Kidney capillary endothelial cell (primary cell): ENCODE measurements around the gene PCDHA1.
"Not testable (repeated sequence)": the region's sequence is repeated elsewhere in the genome, so short reads cannot be mapped to it uniquely, and the experiment has no call there.

ENCODE experiments used
- DNase-seq: peaks from one replicate; pipeline ENCODE4 v3.0.0-alpha.2; 2018; ENCODE audit warnings: low spot score

Gene PCDHA1

DNA sequence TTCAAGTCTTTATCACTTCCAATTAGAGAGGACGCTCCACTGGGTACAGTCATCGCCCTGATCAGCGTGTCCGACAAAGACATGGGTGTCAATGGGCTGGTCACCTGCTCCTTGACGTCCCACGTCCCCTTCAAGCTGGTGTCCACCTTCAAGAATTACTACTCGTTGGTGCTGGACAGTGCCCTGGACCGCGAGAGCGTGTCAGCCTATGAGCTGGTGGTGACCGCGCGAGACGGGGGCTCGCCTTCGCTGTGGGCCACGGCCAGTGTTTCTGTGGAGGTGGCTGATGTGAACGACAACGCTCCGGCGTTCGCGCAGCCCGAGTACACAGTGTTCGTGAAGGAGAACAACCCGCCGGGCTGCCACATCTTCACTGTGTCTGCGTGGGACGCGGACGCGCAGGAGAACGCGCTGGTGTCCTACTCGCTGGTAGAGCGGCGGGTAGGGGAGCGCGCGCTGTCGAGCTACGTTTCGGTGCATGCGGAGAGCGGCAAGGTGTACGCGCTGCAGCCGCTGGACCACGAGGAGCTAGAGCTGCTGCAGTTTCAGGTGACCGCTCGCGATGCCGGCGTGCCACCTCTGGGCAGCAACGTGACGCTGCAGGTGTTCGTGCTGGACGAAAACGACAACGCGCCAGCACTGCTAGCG is 22.4 kb downstream of the PCDHA1 start:
- DNase-seq, result not testable (repeated sequence)

DNA sequence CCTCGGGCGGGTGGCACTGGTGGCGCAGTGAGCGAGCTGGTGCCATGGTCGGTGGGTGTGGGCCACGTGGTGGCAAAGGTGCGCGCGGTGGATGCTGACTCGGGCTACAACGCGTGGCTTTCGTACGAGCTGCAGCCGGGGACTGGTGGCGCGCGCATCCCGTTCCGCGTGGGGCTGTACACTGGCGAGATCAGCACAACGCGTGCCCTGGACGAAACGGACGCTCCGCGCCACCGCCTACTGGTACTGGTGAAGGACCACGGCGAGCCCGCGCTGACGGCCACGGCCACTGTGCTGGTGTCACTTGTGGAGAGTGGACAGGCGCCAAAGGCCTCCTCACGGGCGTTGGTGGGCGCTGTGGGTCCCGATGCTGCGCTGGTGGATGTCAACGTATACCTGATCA is 22.9 kb downstream of the PCDHA1 start:
- DNase-seq, result no peak

DNA sequence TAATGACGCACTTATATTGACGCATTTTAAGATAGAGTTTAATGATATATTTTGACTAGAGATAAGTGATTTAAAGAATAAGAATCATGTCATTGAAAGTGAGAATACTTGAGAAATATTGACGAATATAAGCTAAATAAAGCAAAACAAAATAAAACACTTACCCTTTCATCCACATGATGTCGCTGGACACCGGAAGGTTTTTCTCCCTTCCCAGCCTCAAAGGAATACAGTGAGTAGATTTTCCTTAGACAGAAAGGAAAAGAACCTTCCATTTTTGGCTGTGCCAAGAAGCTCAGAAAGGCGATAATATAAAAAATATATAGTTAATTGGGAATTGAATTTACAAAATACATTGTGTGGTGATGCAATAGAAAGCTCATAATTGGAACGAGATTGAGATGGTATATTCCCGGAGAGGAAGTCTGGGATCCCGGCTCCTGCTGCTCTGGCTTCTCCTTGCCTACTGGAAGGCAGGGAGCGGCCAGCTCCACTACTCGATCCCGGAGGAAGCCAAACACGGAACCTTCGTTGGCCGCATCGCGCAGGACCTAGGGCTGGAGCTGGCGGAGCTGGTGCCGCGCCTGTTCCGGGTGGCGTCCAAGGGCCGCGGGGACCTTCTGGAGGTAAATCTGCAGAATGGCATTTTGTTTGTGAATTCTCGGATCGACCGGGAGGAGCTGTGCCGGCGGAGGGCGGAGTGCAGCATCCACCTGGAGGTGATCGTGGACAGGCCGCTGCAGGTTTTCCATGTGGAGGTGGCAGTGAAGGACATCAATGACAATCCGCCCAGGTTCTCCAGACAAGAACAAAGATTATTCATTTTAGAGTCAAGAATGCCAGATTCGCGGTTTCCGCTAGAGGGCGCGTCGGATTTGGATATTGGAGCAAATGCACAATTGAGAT is 35.7 kb downstream of the PCDHA1 start, which contains the start of gene PCDHA5:
TSS of gene PCDHA5 (plus strand) at position 239 of the 906 bp plus-strand sequence.
- no peak for DNase-seq

DNA sequence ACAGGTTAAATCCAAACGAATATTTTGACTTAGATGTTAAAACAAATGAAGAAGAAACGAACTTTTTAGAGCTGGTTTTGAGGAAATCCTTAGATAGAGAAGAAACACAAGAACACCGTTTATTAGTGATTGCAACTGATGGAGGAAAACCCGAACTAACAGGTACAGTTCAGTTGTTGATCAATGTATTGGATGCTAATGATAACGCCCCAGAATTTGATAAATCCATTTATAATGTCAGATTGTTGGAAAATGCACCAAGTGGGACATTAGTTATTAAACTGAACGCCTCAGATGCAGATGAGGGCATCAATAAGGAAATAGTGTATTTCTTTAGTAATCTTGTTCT is 36.3 kb downstream of the PCDHA1 start:
- DNase-seq, result no peak

DNA sequence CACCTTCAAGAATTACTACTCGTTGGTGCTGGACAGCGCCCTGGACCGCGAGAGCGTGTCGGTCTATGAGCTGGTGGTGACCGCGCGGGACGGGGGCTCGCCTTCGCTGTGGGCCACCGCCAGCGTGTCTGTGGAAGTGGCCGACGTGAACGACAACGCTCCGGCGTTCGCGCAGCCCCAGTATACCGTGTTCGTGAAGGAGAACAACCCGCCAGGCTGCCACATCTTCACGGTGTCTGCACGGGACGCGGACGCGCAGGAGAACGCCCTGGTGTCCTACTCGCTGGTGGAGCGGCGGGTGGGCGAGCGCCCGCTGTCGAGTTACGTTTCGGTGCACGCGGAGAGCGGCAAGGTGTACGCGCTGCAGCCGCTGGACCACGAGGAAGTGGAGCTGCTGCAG is 37.0 kb downstream of the PCDHA1 start:
- not testable (repeated sequence) for DNase-seq

DNA sequence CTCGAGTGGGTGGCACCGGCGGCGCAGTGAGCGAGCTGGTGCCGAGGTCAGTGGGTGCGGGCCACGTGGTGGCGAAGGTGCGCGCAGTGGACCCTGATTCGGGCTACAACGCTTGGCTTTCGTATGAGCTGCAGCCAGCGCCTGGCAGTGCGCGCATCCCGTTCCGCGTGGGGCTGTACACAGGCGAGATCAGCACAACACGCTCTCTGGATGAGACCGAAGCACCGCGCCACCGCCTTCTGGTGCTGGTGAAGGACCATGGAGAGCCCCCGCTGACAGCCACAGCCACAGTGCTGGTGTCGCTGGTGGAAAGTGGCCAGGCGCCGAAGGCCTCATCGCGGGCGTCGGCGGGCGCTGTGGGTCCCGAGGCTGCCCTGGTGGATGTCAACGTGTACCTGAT is 37.5 kb downstream of the PCDHA1 start:
- no peak for DNase-seq

DNA sequence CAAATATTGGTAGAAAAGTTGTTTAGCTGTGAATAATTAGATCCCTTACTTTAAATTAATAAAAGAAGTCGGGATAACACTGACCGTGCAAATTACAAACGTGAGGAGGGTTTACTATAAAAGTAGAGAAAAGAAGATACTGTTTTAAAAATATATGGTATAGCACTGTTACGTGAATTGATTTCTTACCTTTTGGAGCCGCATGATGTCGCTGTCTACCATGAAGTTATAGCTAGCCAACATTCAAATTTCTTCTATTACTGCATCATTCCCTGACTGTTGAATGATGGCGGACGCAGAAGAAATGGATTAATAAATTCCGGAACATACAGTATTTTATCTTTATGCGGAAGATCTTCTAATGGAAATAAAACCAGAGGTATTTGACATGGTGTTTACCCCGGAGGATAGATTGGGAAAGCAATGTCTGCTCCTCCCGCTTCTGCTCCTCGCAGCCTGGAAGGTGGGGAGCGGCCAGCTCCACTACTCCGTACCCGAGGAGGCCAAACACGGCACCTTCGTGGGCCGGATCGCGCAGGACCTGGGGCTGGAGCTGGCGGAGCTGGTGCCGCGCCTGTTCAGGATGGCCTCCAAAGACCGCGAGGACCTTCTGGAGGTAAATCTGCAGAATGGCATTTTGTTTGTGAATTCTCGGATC is 41.9 kb downstream of the PCDHA1 start, which contains the start of gene PCDHA6:
TSS of gene PCDHA6 (plus strand) at position 257 of the 658 bp plus-strand sequence. CDS start at position 389, 132 bp downstream.
- no peak for DNase-seq

DNA sequence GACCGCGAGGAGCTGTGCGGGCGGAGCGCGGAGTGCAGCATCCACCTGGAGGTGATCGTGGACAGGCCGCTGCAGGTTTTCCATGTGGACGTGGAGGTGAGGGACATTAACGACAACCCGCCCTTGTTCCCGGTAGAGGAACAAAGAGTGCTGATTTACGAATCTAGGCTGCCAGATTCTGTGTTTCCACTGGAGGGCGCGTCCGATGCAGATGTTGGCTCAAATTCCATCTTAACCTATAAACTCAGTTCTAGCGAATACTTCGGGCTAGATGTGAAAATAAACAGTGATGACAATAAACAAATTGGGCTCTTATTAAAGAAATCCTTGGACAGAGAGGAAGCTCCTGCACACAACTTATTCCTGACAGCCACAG is 42.4 kb downstream of the PCDHA1 start:
- DNase-seq, result no peak

DNA sequence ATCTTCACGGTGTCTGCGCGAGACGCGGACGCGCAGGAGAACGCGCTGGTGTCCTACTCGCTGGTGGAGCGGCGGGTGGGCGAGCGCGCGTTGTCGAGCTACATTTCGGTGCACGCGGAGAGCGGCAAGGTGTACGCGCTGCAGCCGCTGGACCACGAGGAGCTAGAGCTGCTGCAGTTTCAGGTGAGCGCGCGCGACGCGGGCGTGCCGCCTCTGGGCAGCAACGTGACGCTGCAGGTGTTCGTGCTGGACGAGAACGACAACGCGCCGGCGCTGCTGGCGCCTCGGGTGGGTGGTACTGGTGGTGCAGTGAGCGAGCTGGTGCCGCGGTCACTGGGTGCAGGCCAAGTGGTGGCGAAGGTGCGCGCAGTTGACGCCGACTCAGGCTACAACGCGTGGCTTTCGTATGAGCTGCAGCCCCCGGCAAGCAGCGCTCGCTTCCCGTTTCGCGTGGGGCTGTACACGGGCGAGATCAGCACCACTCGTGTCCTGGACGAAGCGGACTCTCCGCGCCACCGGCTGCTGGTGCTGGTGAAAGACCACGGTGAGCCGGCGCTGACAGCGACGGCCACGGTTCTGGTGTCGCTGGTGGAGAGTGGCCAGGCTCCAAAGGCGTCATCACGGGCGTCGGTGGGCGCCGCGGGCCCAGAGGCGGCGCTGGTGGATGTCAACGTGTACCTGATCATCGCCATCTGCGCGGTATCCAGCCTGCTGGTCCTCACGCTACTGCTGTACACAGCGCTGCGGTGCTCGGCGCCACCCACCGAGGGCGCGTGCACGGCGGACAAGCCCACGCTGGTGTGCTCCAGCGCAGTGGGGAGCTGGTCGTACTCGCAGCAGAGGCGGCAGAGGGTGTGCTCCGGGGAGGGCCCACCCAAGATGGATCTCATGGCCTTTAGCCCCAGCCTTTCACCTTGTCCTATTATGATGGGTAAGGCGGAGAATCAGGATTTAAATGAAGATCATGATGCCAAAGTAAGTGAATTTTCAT is 43.9 kb downstream of the PCDHA1 start:
- not testable (repeated sequence) for DNase-seq

DNA sequence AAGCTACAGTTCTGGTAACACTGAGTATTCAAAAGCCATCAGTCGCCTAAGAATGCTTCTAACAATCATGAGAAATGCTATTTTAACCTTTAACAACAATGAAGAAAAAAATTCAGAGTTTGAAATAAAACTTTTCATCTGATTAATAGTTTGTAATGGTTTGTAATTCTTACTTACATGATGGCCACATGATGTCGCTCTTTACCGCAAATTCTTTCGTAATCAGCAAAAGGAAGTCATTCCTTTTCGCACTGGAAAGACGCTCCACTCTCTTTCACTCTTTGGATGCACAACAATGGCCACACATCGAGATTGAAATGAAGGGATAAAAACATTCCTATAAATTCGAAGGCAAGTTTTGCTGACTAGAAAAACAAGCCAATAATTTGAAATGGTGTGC is 48.1 kb downstream of the PCDHA1 start, which contains the start of gene PCDHA7:
TSS of gene PCDHA7 (plus strand) at position 277 of the 400 bp plus-strand sequence. CDS start at position 392, 115 bp downstream.
- no peak for DNase-seq

DNA sequence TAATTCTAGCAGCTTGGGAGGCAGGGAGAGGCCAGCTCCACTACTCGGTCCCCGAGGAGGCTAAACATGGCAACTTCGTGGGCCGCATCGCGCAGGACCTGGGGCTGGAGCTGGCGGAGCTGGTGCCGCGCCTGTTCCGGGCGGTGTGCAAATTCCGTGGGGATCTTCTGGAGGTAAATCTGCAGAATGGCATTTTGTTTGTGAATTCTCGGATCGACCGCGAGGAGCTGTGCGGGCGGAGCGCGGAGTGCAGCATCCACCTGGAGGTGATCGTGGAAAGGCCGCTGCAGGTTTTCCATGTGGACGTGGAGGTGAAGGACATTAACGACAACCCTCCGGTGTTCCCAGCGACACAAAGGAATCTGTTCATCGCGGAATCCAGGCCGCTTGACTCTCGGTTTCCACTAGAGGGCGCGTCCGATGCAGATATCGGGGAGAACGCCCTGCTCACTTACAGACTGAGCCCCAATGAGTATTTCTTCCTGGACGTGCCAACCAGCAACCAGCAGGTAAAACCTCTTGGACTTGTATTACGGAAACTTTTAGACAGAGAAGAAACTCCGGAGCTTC is 48.6 kb downstream of the PCDHA1 start:
- DNase-seq, result not testable (repeated sequence)

DNA sequence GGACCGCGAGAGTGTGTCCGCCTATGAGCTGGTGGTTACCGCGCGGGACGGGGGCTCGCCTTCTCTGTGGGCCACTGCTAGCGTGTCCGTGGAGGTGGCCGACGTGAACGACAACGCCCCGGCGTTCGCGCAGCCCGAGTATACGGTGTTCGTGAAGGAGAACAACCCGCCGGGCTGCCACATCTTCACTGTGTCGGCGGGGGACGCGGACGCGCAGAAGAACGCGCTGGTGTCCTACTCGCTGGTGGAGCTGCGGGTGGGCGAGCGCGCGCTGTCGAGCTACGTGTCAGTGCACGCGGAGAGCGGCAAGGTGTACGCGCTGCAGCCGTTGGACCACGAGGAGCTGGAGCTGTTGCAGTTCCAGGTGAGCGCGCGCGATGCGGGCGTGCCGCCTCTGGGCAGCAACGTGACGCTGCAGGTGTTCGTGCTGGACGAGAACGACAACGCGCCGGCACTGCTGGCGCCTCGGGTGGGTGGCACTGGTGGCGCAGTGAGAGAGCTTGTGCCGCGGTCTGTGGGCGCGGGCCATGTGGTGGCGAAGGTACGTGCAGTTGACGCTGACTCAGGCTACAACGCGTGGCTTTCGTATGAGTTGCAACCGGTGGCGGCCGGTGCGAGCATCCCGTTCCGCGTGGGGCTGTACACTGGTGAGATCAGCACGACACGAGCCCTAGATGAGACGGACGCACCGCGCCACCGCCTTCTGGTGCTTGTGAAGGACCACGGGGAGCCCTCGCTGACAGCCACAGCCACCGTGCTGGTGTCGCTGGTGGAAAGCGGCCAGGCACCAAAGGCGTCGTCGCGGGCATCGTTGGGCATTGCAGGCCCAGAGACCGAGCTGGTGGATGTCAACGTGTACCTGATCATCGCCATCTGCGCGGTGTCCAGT is 49.9 kb downstream of the PCDHA1 start:
- no peak for DNase-seq

DNA sequence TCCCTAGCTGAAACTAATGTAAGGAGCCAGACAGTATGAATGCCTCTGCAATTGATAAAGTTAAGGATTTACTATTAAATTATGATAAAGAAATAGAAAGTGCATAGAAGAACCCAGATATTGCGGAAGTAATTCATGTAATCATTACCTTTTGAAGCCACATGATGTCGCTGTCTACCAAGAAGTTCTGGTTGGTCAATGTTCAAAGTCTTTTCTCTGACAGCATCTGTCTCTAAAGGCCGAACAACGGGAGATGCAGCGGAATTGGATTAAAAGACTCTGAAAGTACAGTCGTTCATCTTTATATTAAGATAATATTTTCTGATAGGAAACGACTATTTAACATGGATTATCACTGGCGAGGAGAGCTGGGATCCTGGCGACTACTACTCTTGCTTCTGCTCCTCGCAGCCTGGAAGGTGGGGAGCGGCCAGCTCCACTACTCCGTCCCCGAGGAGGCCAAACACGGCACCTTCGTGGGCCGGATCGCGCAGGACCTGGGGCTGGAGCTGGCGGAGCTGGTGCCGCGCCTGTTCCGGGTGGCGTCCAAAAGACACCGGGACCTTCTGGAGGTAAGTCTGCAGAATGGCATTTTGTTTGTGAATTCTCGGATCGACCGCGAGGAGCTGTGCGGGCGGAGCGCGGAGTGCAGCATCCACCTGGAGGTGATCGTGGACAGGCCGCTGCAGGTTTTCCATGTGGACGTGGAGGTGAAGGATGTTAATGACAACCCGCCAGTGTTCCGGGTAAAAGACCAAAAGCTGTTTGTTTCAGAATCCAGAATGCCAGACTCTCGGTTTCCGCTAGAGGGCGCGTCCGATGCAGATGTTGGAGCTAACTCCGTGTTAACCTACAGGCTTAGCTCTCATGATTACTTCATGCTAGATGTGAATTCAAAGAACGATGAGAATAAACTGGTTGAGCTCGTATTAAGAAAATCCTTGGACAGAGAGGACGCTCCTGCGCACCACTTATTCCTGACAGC is 55.3 kb downstream of the PCDHA1 start, which contains the start of gene PCDHA8:
TSS of gene PCDHA8 (plus strand) at position 210 of the 985 bp plus-strand sequence. CDS start at position 345, 135 bp downstream.
- no peak for DNase-seq

DNA sequence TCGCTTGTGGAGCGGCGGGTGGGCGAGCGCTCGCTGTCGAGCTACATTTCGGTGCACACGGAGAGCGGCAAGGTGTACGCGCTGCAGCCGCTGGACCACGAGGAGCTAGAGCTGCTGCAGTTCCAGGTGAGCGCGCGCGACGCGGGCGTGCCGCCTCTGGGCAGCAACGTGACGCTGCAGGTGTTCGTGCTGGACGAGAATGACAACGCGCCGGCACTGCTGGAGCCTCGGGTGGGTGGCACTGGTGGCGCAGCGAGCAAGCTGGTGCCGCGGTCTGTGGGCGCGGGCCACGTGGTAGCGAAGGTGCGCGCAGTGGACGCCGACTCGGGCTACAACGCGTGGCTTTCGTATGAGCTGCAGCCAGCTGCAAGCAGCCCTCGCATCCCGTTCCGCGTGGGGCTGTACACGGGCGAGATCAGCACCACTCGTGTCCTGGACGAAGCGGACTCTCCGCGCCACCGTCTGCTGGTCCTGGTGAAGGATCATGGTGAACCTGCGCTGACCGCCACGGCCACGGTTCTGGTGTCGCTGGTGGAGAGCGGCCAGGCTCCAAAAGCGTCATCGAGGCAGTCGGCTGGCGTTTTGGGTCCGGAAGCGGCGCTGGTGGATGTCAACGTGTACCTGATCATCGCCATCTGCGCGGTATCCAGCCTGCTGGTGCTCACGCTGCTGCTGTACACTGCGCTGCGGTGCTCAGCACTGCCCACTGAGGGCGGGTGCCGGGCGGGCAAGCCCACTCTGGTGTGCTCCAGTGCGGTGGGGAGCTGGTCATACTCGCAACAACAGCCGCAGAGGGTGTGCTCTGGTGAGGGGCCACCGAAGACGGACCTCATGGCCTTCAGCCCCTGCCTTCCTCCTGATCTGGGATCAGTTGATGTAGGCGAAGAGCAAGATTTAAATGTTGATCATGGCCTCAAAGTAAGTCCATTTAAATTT is 57.1 kb downstream of the PCDHA1 start:
- no peak for DNase-seq

DNA sequence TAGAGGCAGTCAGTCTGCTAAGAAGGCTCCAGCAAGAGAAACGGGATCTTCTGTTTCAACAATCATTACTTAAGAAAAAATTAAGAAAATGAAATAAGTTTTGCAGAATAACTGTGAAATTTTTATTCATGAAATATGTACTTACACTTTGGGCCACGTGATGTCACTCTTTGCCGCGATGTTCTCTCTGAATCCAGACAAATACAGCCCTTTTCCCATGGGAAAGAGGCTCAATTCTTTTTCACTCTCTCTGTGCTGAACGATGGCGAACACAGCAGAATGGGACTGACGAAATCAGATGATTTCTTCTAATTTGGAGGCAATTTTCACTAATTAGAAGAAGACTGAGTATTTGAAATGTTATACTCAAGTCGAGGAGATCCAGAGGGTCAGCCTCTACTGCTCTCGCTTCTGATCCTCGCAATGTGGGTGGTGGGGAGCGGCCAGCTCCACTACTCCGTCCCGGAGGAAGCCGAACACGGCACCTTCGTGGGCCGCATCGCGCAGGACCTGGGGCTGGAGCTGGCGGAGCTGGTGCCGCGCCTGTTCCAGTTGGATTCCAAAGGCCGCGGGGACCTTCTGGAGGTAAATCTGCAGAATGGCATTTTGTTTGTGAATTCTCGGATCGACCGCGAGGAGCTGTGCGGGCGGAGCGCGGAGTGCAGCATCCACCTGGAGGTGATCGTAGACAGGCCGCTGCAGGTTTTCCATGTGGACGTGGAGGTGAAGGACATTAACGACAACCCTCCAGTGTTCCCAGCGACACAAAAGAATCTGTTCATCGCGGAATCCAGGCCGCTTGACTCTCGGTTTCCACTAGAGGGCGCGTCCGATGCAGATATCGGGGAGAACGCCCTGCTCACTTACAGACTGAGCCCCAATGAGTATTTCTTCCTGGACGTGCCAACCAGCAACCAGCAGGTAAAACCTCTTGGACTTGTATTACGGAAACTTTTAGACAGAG is 62.5 kb downstream of the PCDHA1 start, which contains the start of gene PCDHA9:
TSS of gene PCDHA9 (plus strand) at position 244 of the 964 bp plus-strand sequence. CDS start at position 358, 114 bp downstream.
- DNase-seq, result not testable (repeated sequence)
